Muscle layer of colon (tissue), 2 donors: ENCODE data around the gene PTPN4.

Experiments used
- H3K27ac ChIP-seq: one replicate; pipeline ENCODE4 v1.7.0; 2013; ENCODE audit warnings: low read depth, mild to moderate bottlenecking, low read length, moderate library complexity
- H3K27me3 ChIP-seq, 2 donors: one replicate each; pipeline ENCODE4 v1.7.0; 2013; ENCODE audit warnings: low read length in 2 of 2, mild to moderate bottlenecking in 2 of 2; ENCODE audit not compliant: insufficient read depth in 2 of 2, control insufficient read depth in 1 of 2
- H3K36me3 ChIP-seq: one replicate; pipeline ENCODE4 v1.7.0; 2013; ENCODE audit warnings: mild to moderate bottlenecking, low read length; ENCODE audit not compliant: insufficient read depth
- H3K4me1 ChIP-seq: one replicate; pipeline ENCODE4 v1.7.0; 2013; ENCODE audit warnings: mild to moderate bottlenecking, low read length; ENCODE audit not compliant: insufficient read depth
- H3K4me3 ChIP-seq, 2 donors: one replicate each; pipeline ENCODE4 v1.7.0; 2013; ENCODE audit warnings: low read length in 2 of 2, low read depth in 1 of 2, mild to moderate bottlenecking in 1 of 2, moderate library complexity in 1 of 2
- H3K9ac ChIP-seq: one replicate; pipeline ENCODE4 v1.7.0; 2013; ENCODE audit warnings: low read length
- H3K9me3 ChIP-seq: one replicate; pipeline ENCODE4 v1.7.0; 2013; ENCODE audit warnings: mild to moderate bottlenecking, low read length
- donor health status: abdominal sarcoma.
- donor health status: Adenocarcinoma of cecum.

Gene PTPN4

GRCh38 chr2:119818792-119819191, 59.1 kb downstream of the PTPN4 start:
- Histone ChIP-seq H3K4me3 (no peak overlapping the region), H3K36me3 (no peaks in the 10 kb centered on the region), H3K9ac (no peak overlapping the region), H3K9me3 (no peaks in the 10 kb centered on the region), H3K4me1 (no peaks in the 10 kb centered on the region), H3K27ac (no peak overlapping the region), H3K27me3 (no peaks in the 10 kb centered on the region)

- H3K27ac ChIP-seq: no peak overlapping the region
- no peaks in the 10 kb centered on the region for H3K36me3 ChIP-seq
- H3K27me3 ChIP-seq: no peaks in the 10 kb centered on the region
- H3K9me3 ChIP-seq: no peaks in the 10 kb centered on the region
- H3K4me1 ChIP-seq: no peaks in the 10 kb centered on the region
- H3K9ac ChIP-seq: no peak overlapping the region
- H3K4me3 ChIP-seq: no peak overlapping the region
These were observed 60.1 kb downstream of the PTPN4 start for GRCh38 chr2:119819846-119820245.

- H3K4me1 ChIP-seq: no peaks in the 10 kb centered on the region
- H3K36me3 ChIP-seq: no peaks in the 10 kb centered on the region
- H3K27me3 ChIP-seq: no peaks in the 10 kb centered on the region
- no peak overlapping the region for H3K4me3 ChIP-seq
- H3K9ac ChIP-seq: no peak overlapping the region
- no peaks in the 10 kb centered on the region for H3K9me3 ChIP-seq
- no peak overlapping the region for H3K27ac ChIP-seq
These were observed 60.6 kb downstream of the PTPN4 start for GRCh38 chr2:119820275-119820674.

GRCh38 chr2:119821266-119821665, 61.5 kb downstream of the PTPN4 start:
- Histone ChIP-seq H3K4me3 (no peak overlapping the region), H3K27me3 (no peaks in the 10 kb centered on the region), H3K36me3 (no peaks in the 10 kb centered on the region), H3K4me1 (no peaks in the 10 kb centered on the region), H3K27ac (no peak overlapping the region), H3K9ac (no peak overlapping the region), H3K9me3 (no peaks in the 10 kb centered on the region)

- Histone ChIP-seq H3K27me3 (no peaks in the 10 kb centered on the region), H3K36me3 (no peaks in the 10 kb centered on the region), H3K4me3 (no peak overlapping the region), H3K9me3 (no peaks in the 10 kb centered on the region), H3K27ac (no peak overlapping the region), H3K4me1 (no peaks in the 10 kb centered on the region), H3K9ac (no peak overlapping the region)
These were observed 64.1 kb downstream of the PTPN4 start for GRCh38 chr2:119823734-119824334.

- H3K9ac ChIP-seq: no peak overlapping the region
- no peaks in the 10 kb centered on the region for H3K36me3 ChIP-seq
- H3K27ac ChIP-seq: no peak overlapping the region
- H3K4me1 ChIP-seq: no peaks in the 10 kb centered on the region
- no peak overlapping the region for H3K4me3 ChIP-seq
- H3K27me3 ChIP-seq: no peaks in the 10 kb centered on the region
- no peaks in the 10 kb centered on the region for H3K9me3 ChIP-seq
These were observed 66.7 kb downstream of the PTPN4 start for GRCh38 chr2:119826370-119826961.

- H3K27me3 ChIP-seq: no peaks in the 10 kb centered on the region
- H3K4me3 ChIP-seq: no peak overlapping the region
- H3K4me1 ChIP-seq: no peaks in the 10 kb centered on the region
- H3K27ac ChIP-seq: no peak overlapping the region
- no peaks in the 10 kb centered on the region for H3K36me3 ChIP-seq
- no peak overlapping the region for H3K9ac ChIP-seq
- no peaks in the 10 kb centered on the region for H3K9me3 ChIP-seq
These were observed 68.3 kb downstream of the PTPN4 start for GRCh38 chr2:119827866-119828507.

- Histone ChIP-seq H3K27ac (no peak overlapping the region), H3K36me3 (no peaks in the 10 kb centered on the region), H3K9me3 (no peaks in the 10 kb centered on the region), H3K9ac (no peak overlapping the region), H3K4me1 (no peaks in the 10 kb centered on the region), H3K27me3 (no peaks in the 10 kb centered on the region), H3K4me3 (no peak overlapping the region)
These were observed 76.9 kb downstream of the PTPN4 start for GRCh38 chr2:119836455-119837142.

GRCh38 chr2:119837350-119837749, 77.6 kb downstream of the PTPN4 start:
- H3K36me3 ChIP-seq: no peaks in the 10 kb centered on the region
- no peaks in the 10 kb centered on the region for H3K4me1 ChIP-seq
- H3K9ac ChIP-seq: no peak overlapping the region
- no peaks in the 10 kb centered on the region for H3K9me3 ChIP-seq
- no peak overlapping the region for H3K4me3 ChIP-seq
- no peak overlapping the region for H3K27ac ChIP-seq
- no peaks in the 10 kb centered on the region for H3K27me3 ChIP-seq

- no peaks in the 10 kb centered on the region for H3K9me3 ChIP-seq
- H3K9ac ChIP-seq: no peak overlapping the region
- no peaks in the 10 kb centered on the region for H3K4me1 ChIP-seq
- H3K36me3 ChIP-seq: no peaks in the 10 kb centered on the region
- H3K27me3 ChIP-seq: no peaks in the 10 kb centered on the region
- H3K4me3 ChIP-seq: no peak overlapping the region
- H3K27ac ChIP-seq: no peak overlapping the region
These were observed 78.0 kb downstream of the PTPN4 start for GRCh38 chr2:119837759-119838158.

- H3K27ac ChIP-seq: no peak overlapping the region
- no peaks in the 10 kb centered on the region for H3K36me3 ChIP-seq
- no peaks in the 10 kb centered on the region for H3K4me1 ChIP-seq
- no peak overlapping the region for H3K4me3 ChIP-seq
- H3K9me3 ChIP-seq: no peaks in the 10 kb centered on the region
- H3K9ac ChIP-seq: no peak overlapping the region
- H3K27me3 ChIP-seq: no peaks in the 10 kb centered on the region
These were observed 78.5 kb downstream of the PTPN4 start for GRCh38 chr2:119838179-119838578.
